ENCODE measurements around the gene EEF2. TPM values are rescaled to one million over a fixed set of nuclear protein-coding genes. Genes with fewer than 3 reads are reported as not detected.
"Not testable (repeated sequence)": the region's sequence is repeated elsewhere in the genome, so short reads cannot be mapped to it uniquely, and the experiment has no call there.

EEF2 gene
- polyA plus RNA-seq, 1 donor from 2014 or later: 716 TPM

DNA sequence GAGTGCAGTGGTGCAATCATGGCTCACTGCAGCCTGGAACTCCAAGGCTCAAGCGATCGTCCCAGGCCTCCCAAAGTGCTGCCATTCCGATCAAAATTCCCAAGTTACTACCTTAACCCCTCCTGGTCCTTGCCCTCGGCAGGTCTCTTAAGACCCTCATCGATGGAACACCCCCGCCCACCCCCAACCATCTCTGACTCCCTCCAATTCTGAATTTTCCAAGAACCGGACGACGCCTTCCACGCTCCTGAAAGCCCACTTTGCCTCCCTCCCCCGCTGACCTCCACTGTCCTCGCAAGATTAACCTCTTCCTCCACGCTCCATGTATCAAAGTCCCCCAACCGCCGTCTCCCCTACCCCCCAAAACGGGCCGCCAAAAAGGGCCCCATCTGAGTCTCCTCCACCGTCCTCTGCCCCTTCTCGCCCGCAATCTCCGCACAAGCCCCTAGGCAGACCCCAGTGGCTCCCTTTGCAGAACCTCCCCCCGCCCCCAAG is 14.9 kb downstream of the EEF2 start:
- Histone ChIP-seq H3K27me3 (ENCODE audit: insufficient read depth, low read depth, low read length) (no peaks in the 10 kb centered on the region), H3F3A (ENCODE audit: insufficient read depth, low read length, poor library complexity, severe bottlenecking) (no peaks in the 10 kb centered on the region), H3K9ac (ENCODE audit: low read length) (peak overlapping the region; percentile 95), H3K4me2 (ENCODE audit: low read length) (peak overlapping the region; percentile 80), H4K20me1 (ENCODE audit: insufficient read depth) (no peaks in the 10 kb centered on the region), H3K27ac (ENCODE audit: low read length) (peak overlapping the region; percentile 85), H3K9me2 (ENCODE audit: insufficient read depth, low read length) (no peaks in the 10 kb centered on the region), H3K9me3 (ENCODE audit: low read length) (no peaks in the 10 kb centered on the region), H3K4me3 (ENCODE audit: low read length) (peak overlapping the region; percentile 94), H2AFZ (ENCODE audit: low read depth, low read length) (peak overlapping the region; percentile 45), H3K36me3 (ENCODE audit: insufficient read depth, low read length) (no peaks in the 10 kb centered on the region), H3K79me2 (replicated peaks; ENCODE audit: insufficient read depth, low read length) (peaks cover 33% of the 10 kb centered on the region)
- TF ChIP-seq EP300 (conservative IDR thresholded peaks at IDR 0.05; ENCODE audit: poor library complexity, severe bottlenecking) (no peak), POLR2AphosphoS5 (IDR thresholded peaks at IDR 0.05) (no peak)

DNA sequence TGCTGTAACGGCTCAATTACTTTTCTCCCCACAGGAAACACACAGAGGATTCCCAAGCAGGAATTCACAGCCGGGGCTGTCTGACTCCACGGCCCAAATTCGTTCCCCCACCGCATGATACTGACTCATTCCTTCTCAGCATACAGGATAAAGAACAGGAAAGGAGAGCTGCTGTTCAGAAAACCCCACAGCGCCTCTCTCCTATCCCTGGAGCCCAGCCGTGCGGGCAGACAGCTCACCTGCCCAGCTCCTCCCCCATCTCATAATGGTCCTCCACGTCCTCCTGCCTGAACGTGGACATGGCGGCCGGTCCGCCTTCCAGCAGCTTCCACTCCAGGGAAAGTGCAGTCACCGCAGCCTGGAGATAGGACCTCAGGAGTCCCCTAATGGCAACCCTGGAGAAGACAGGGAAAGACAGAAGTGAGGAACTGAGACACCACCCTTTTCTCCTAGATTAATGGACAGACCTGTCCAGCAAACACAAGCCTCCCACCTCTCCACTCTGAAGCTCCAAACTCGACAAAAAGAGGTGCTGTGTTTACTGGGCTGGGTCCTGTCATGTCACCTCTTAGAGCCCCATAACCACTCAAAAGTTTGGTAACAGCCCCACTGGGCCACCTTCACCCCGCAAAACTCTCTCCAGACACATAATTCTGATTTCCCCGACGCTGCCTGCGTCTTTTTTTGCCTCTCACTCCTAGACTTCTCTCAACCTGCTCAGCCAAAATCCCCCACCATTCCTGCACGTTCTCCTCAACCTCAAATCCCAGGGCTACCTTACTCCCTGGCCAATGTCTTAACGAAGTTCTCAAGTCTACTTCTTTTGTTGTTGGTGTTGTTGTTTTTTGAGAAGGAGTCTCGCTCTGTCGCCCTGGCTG is 15.6 kb downstream of the EEF2 start:
- Histone ChIP-seq H3K27me3 (ENCODE audit: insufficient read depth, low read depth, low read length) (no peaks in the 10 kb centered on the region), H2AFZ (ENCODE audit: low read depth, low read length) (no peak overlapping the region), H4K20me1 (ENCODE audit: insufficient read depth) (no peaks in the 10 kb centered on the region), H3K9me2 (ENCODE audit: insufficient read depth, low read length) (no peaks in the 10 kb centered on the region), H3K4me3 (ENCODE audit: low read length) (peak overlapping the region; percentile 94), H3K27ac (ENCODE audit: low read length) (no peak overlapping the region), H3K36me3 (ENCODE audit: insufficient read depth, low read length) (no peaks in the 10 kb centered on the region), H3K9me3 (ENCODE audit: low read length) (no peaks in the 10 kb centered on the region), H3K9ac (ENCODE audit: low read length) (peak overlapping the region; percentile 95), H3F3A (ENCODE audit: insufficient read depth, low read length, poor library complexity, severe bottlenecking) (no peaks in the 10 kb centered on the region), H3K4me2 (ENCODE audit: low read length) (peak overlapping the region; percentile 80), H3K79me2 (replicated peaks; ENCODE audit: insufficient read depth, low read length) (peaks cover 33% of the 10 kb centered on the region)
- TF ChIP-seq RAD21 (conservative IDR thresholded peaks at IDR 0.05) (no peak), SMC3 (conservative IDR thresholded peaks at IDR 0.05; ENCODE audit: poor library complexity) (no peak), CTCF (IDR thresholded peaks at IDR 0.05; ENCODE audit: poor library complexity, severe bottlenecking) (no peak)

DNA sequence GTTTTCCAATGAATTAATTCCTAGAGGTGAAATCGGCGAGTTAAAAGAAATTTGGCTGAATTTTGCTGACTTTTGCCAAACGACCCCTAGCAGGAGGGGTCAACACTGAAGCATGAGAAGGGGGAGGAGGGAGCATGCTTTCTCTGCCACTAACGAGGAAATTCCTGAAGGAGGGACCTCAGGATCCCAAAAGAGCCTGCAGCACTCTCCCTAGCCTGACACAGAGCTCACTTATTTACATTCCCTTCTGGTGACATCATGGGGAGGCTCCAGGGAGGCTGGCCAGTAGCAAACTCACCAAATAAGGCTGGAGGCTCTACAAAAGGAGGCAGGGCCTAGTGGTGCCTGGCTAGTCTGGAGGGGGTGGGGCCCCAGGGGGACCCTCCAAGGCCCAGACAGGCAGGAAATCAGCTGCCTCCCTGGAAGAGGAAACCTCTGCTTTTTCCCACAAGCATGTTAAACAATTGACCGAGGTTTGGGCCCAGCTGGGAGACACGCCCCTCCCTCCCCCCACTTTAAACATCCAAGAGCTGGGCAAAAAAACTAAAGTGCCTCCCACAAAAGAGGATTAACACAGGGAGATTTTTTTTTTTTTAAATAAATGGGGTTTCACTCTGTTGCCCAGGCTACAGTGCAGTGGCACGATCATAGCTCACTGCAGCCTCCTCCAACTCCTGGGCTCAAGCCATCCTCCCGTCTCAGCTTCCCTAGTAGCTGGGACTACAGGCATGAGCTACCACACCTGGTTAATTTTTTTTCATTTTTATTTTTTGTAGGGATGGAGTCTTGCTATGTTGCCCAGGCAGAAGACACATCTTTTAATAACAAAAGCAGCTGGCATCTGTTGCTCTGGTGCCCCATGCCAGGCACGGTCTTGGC is 16.5 kb downstream of the EEF2 start:
- Histone ChIP-seq H2AFZ (ENCODE audit: low read depth, low read length) (no peak overlapping the region), H3K9me3 (ENCODE audit: low read length) (no peaks in the 10 kb centered on the region), H3K27ac (ENCODE audit: low read length) (no peak overlapping the region), H3F3A (ENCODE audit: insufficient read depth, low read length, poor library complexity, severe bottlenecking) (no peaks in the 10 kb centered on the region), H4K20me1 (ENCODE audit: insufficient read depth) (no peaks in the 10 kb centered on the region), H3K79me2 (replicated peaks; ENCODE audit: insufficient read depth, low read length) (peaks cover 33% of the 10 kb centered on the region), H3K4me2 (ENCODE audit: low read length) (no peak overlapping the region), H3K9ac (ENCODE audit: low read length) (peak overlapping the region; percentile 5), H3K36me3 (ENCODE audit: insufficient read depth, low read length) (no peaks in the 10 kb centered on the region), H3K27me3 (ENCODE audit: insufficient read depth, low read depth, low read length) (no peaks in the 10 kb centered on the region), H3K9me2 (ENCODE audit: insufficient read depth, low read length) (no peaks in the 10 kb centered on the region), H3K4me3 (ENCODE audit: low read length) (peak overlapping the region; percentile 94)
- TF ChIP-seq EP300 (conservative IDR thresholded peaks at IDR 0.05; ENCODE audit: poor library complexity, severe bottlenecking) (no peak), MXI1 (conservative IDR thresholded peaks at IDR 0.05; ENCODE audit: poor library complexity, severe bottlenecking) (no peak), POLR2AphosphoS5 (IDR thresholded peaks at IDR 0.05) (no peak), REST (IDR thresholded peaks at IDR 0.05; ENCODE audit: borderline replicate concordance) (no peak)

DNA sequence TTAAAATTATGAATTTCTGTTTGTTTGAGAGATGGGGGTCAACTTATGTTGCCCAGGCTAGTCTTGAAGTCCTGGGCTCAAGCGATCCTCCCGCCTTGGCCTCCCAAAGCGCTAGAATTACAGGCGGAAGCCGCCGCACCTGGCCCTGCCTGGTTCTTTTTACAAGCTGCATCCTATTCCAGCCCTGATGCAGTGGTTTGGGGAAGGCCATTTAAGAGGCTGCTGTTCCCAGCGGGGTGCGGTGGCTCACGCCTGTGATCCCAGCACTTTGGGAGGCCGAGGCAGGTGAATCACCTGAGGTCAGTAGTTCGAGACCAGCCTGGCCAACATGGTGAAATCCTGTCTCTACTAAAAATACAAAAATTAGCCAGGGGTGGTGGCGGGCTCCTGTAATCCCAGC is 17.3 kb downstream of the EEF2 start:
- peaks cover 33% of the 10 kb centered on the region for H3K79me2 ChIP-seq (replicated peaks; ENCODE audit: insufficient read depth, low read length)
- not testable (repeated sequence) for H3K27me3 ChIP-seq (ENCODE audit: insufficient read depth, low read depth, low read length); H3K4me3 ChIP-seq (ENCODE audit: low read length); H3K36me3 ChIP-seq (ENCODE audit: insufficient read depth, low read length); H3K27ac ChIP-seq (ENCODE audit: low read length); H3F3A ChIP-seq (ENCODE audit: insufficient read depth, low read length, poor library complexity, severe bottlenecking); H2AFZ ChIP-seq (ENCODE audit: low read depth, low read length); H3K9me3 ChIP-seq (ENCODE audit: low read length); H3K9me2 ChIP-seq (ENCODE audit: insufficient read depth, low read length); H4K20me1 ChIP-seq (ENCODE audit: insufficient read depth); H3K4me2 ChIP-seq (ENCODE audit: low read length); H3K9ac ChIP-seq (ENCODE audit: low read length)

All from neural cell (in vitro differentiated cells).